HCT116 (cell line): ENCODE results near the gene DAP. TPM values are rescaled to one million over a fixed set of nuclear protein-coding genes. Genes with fewer than 3 reads are reported as not detected.

Source experiments
- ATAC-seq: fragments of 200-7000 bp; cut with Tn5 transposase; 2 replicates; pipeline ENCODE4 v1.9.1; 2020; ENCODE audit warnings: mild to moderate bottlenecking, moderate library complexity
- BruUV-seq: library from RNA; stranded (reverse); fragments of 400-500 nt; replicated peaks from 2 replicates; lab custom pipeline; 2021; lab: Mats Ljungman, UMichigan
- CTCF ChIA-PET: fragments of 300-600 bp; sonication (Branson Sonifier 250); formaldehyde crosslinking; loops from one replicate; lab custom pipeline; 2021; ENCODE audit warnings: antibody characterized with exemption; lab: Charles Lee
- POLR2A ChIA-PET: fragments of 300-600, 350-600 bp; sonication (Branson Sonifier 250); formaldehyde crosslinking; loops from one replicate; lab custom pipeline; 2021; ENCODE audit warnings: antibody characterized with exemption; lab: Charles Lee
- RAD21 ChIA-PET, 2 experiments: fragments of 300-600 bp; sonication (Branson Sonifier 250); formaldehyde crosslinking; loops; one replicate each; lab custom pipeline; 2023; ENCODE audit warnings: low total read pairs in 2 of 2; ENCODE audit not compliant: uncharacterized antibody in 2 of 2, unreplicated experiment in 2 of 2, low non-redundant PET in 1 of 2; lab: Charles Lee
- DNase-seq: peaks from one replicate; pipeline ENCODE4 v3.0.0-alpha.2; 2010; ENCODE audit warnings: low read depth, low spot score
- H2AFZ ChIP-seq: fragments of 200-600 bp; shearing (Covaris generic), sonication (generic); 2 replicates; pipeline ENCODE4 v1.6.1; 2017; ENCODE audit warnings: low read depth, mixed run types, mixed read lengths, antibody characterized with exemption, low read length; ENCODE audit not compliant: poor library complexity, severe bottlenecking
- H3K27ac ChIP-seq: 2 replicates; pipeline ENCODE4 v1.5.1; 2012; ENCODE audit warnings: low read depth, low read length
- H3K27me3 ChIP-seq: fragments of 200-600 bp; sonication (generic); 2 replicates; pipeline ENCODE4 v1.6.1; 2016; ENCODE audit warnings: mixed run types, low read length, mixed read lengths; ENCODE audit not compliant: insufficient read depth
- H3K36me3 ChIP-seq, 2 experiments: fragments of 200-500 bp in 1 of 2; fragments of 200-600 bp in 1 of 2; sonication (Bioruptor generic) in 1 of 2; sonication (generic) in 1 of 2; 2 replicates each; pipeline versions ENCODE4 v1.5.1 to v1.6.1; 2014 to 2016; ENCODE audit warnings: low read length in 2 of 2, inconsistent platforms in 1 of 2, mixed read lengths in 1 of 2, mixed run types in 1 of 2; ENCODE audit not compliant: insufficient read depth in 2 of 2, control insufficient read depth in 1 of 2
- H3K4me1 ChIP-seq, 2 experiments: fragments of 200-600 bp in 1 of 2; sonication (generic) in 1 of 2; 2 replicates each; pipeline versions ENCODE4 v1.5.1 to v1.6.1; 2012 to 2017; ENCODE audit warnings: low read length in 2 of 2, inconsistent platforms in 1 of 2, mild to moderate bottlenecking in 1 of 2, mixed read lengths in 1 of 2, mixed run types in 1 of 2, moderate library complexity in 1 of 2; ENCODE audit not compliant: insufficient read depth in 2 of 2, control insufficient read depth in 1 of 2
- H3K4me2 ChIP-seq: fragments of 200-600 bp; sonication (generic); 2 replicates; pipeline ENCODE4 v1.6.1; 2017; ENCODE audit warnings: mixed run types, low read length, mixed read lengths
- H3K4me3 ChIP-seq, 2 experiments: fragments of 200-600 bp in 1 of 2; sonication (generic) in 1 of 2; replicated peaks in 1 of 2; 2 replicates each; pipeline ENCODE4 v1.5.1; 2011 to 2016; ENCODE audit warnings: low read length in 2 of 2, control low read depth in 1 of 2, low read depth in 1 of 2, mild to moderate bottlenecking in 1 of 2, mixed read lengths in 1 of 2, mixed run types in 1 of 2
- H3K79me2 ChIP-seq: fragments of 200-600 bp; sonication (generic); 2 replicates; pipeline ENCODE4 v1.6.1; 2017; ENCODE audit warnings: mild to moderate bottlenecking, mixed run types, low read length, moderate library complexity, mixed read lengths; ENCODE audit not compliant: insufficient read depth
- H3K9ac ChIP-seq: fragments of 200-600 bp; sonication (generic); 2 replicates; pipeline ENCODE4 v1.6.1; 2016; ENCODE audit warnings: low read length, mixed read lengths
- H3K9me2 ChIP-seq: fragments of 200-600 bp; sonication (generic), shearing (Covaris generic); 2 replicates; pipeline ENCODE4 v1.6.1; 2017; ENCODE audit warnings: mixed run types, mild to moderate bottlenecking, moderate library complexity; ENCODE audit not compliant: insufficient read depth
- H3K9me3 ChIP-seq, 2 experiments: fragments of 200-500 bp in 1 of 2; fragments of 200-600 bp in 1 of 2; sonication (Bioruptor generic) in 1 of 2; sonication (generic) in 1 of 2; 2 replicates each; pipeline ENCODE4 v1.6.1; 2014 to 2017; ENCODE audit warnings: low read length in 2 of 2, mixed read lengths in 2 of 2, inconsistent platforms in 1 of 2, low read depth in 1 of 2, mild to moderate bottlenecking in 1 of 2, mixed run types in 1 of 2, moderate library complexity in 1 of 2; ENCODE audit not compliant: control insufficient read depth in 1 of 2, insufficient read depth in 1 of 2
- H4K20me1 ChIP-seq: fragments of 200-600 bp; sonication (generic), shearing (Covaris generic); 2 replicates; pipeline ENCODE4 v1.6.1; 2017; ENCODE audit warnings: mixed run types, mild to moderate bottlenecking, moderate library complexity; ENCODE audit not compliant: insufficient read depth
- CBX3 ChIP-seq: IDR thresholded peaks from 2 replicates; pipeline ENCODE4 v1.6.1; 2012; ENCODE audit warnings: low read depth
- CEBPB ChIP-seq: IDR thresholded peaks from 2 replicates; pipeline ENCODE4 v1.6.1; 2012; ENCODE audit warnings: low read depth
- CTCF ChIP-seq, 3 experiments: fragments of 200-600 bp in 1 of 3; sonication (generic) in 1 of 3; IDR thresholded peaks in 2 of 3; conservative IDR thresholded peaks in 1 of 3; 2 replicates each; pipeline ENCODE4 v1.5.1; 2012 to 2017; ENCODE audit warnings: low read depth in 2 of 3, low read length in 2 of 3, antibody characterized with exemption in 1 of 3, borderline replicate concordance in 1 of 3, control low read depth in 1 of 3, mild to moderate bottlenecking in 1 of 3, mixed read lengths in 1 of 3, mixed run types in 1 of 3, moderate library complexity in 1 of 3; ENCODE audit not compliant: insufficient read depth in 1 of 3
- EGR1 ChIP-seq: IDR thresholded peaks from 2 replicates; pipeline ENCODE4 v1.6.1; 2012; ENCODE audit warnings: low read depth
- ELF1 ChIP-seq: IDR thresholded peaks from 2 replicates; pipeline ENCODE4 v1.6.1; 2012; ENCODE audit warnings: low read depth, borderline replicate concordance
- EZH2 ChIP-seq: fragments of 200-600 bp; sonication (generic); IDR thresholded peaks from 2 replicates; pipeline ENCODE4 v1.6.1; 2017; ENCODE audit warnings: antibody characterized with exemption, mixed run types
- FOSL1 ChIP-seq: IDR thresholded peaks from 2 replicates; pipeline ENCODE4 v1.6.1; 2012; ENCODE audit warnings: low read depth
- JUND ChIP-seq: IDR thresholded peaks from 2 replicates; pipeline ENCODE4 v1.6.1; 2012
- POLR2A ChIP-seq: IDR thresholded peaks from 2 replicates; pipeline ENCODE4 v1.7.0; 2011; ENCODE audit warnings: borderline replicate concordance; ENCODE audit not compliant: insufficient read depth, insufficient read length; ENCODE audit errors: extremely low read depth
- SIN3A ChIP-seq: IDR thresholded peaks from 2 replicates; pipeline ENCODE4 v1.6.1; 2012; ENCODE audit warnings: low read depth
- SP1 ChIP-seq: IDR thresholded peaks from 2 replicates; pipeline ENCODE4 v1.6.1; 2012; ENCODE audit warnings: low read depth
- SRF ChIP-seq: IDR thresholded peaks from 2 replicates; pipeline ENCODE4 v1.6.1; 2012; ENCODE audit warnings: low read depth
- TCF7L2 ChIP-seq: IDR thresholded peaks from 2 replicates; pipeline ENCODE4 v1.7.0; 2011; ENCODE audit warnings: borderline replicate concordance, inconsistent platforms; ENCODE audit not compliant: insufficient read depth, insufficient read length; ENCODE audit errors: extremely low read depth
- YY1 ChIP-seq: IDR thresholded peaks from 2 replicates; pipeline ENCODE4 v1.6.1; 2011; ENCODE audit warnings: low read length, low read depth, moderate library complexity, mild to moderate bottlenecking; ENCODE audit not compliant: insufficient replicate concordance; ENCODE audit errors: extremely low read depth
- intact Hi-C: fragments of 100-400 bp; cut with micrococcal nuclease; formaldehyde crosslinking; loops from 2 replicates; pipeline ENCODE4 v1.10.0; 2022
- total RNA-seq: library from RNA; stranded (reverse); gene quantifications from one replicate; pipeline ENCODE4 v1.2.1, GENCODE V29; 2021; ENCODE audit not compliant: unreplicated experiment
- TF ChIP-seq, protein P1 (sequence below): IDR thresholded peaks from 2 replicates; pipeline ENCODE4 v1.6.1; 2012

The DAP gene
- total RNA-seq, 1 experiment from 2014 or later, result 59.1 TPM

DNA sequence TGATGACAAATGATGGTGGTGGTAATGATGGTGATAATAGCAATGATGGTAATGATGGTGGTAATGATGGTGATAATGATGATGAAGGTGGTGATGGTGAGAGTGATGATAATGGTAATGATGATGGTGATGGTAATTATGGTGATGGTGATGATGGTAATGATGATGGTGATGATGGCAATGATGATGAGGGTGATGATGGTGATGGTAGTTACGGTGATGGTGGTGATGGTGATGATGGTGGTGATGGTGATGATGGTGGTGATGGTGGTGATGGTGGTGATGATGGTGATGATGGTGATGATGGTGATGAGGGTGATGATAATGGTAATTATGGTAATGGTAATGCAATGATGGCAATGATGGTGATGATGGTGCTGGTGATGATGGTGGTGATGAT, 91.1 kb downstream of the DAP start (continued):
- no peak for TF ChIP-seq CTCF (IDR thresholded peaks at IDR 0.05 in 2 of 3, conservative IDR thresholded peaks at IDR 0.05 in 1 of 3; ENCODE audit: borderline replicate concordance in 1 of 3, insufficient read depth in 1 of 3, low read depth in 2 of 3, low read length in 2 of 3)
- TF ChIP-seq CEBPB, result no peak
- no peak for TF ChIP-seq FOSL1
- no peak for TF ChIP-seq SRF
- no peak for TF ChIP-seq YY1
- no peak for TF ChIP-seq EZH2
- no peak for TF ChIP-seq ELF1
- TF ChIP-seq EGR1, result no peak
- TF ChIP-seq SIN3A, result no peak
- no peak for TF ChIP-seq TCF7L2
- no peak for TF ChIP-seq JUND
- no peak for TF ChIP-seq POLR2A

GRCh38 chr5:10668697-10669096, 92.3 kb downstream of the DAP start:
- Histone ChIP-seq H3K4me3 (no peak overlapping the region), H3K79me2 (no peaks in the 10 kb centered on the region), H3K9me2 (no peaks in the 10 kb centered on the region), H3K9ac (no peak overlapping the region), H3K9me3 (no peaks in the 10 kb centered on the region), H3K4me2 (peak overlapping the region; percentile 31), H2AFZ (no peak overlapping the region), H3K27ac (no peak overlapping the region), H3K4me1 (peaks cover 0 to 29% of the 10 kb centered on the region in 2 experiments; a peak in 2 of 4 replicates), H3K27me3 (no peaks in the 10 kb centered on the region), H3K36me3 (no peaks in the 10 kb centered on the region), H4K20me1 (no peaks in the 10 kb centered on the region)
- no peak for DNase-seq
- CTCF ChIA-PET, result no interaction called here
- intact Hi-C loops, result no loop called here
- peak; percentile 56 for ATAC-seq
- POLR2A ChIA-PET, result no interaction called here
- no TSS peak for BruUV-seq
- TF ChIP-seq FOSL1, result peak; percentile 67; the same call in 1 of the 2 replicates
- TF ChIP-seq, protein P1, sequence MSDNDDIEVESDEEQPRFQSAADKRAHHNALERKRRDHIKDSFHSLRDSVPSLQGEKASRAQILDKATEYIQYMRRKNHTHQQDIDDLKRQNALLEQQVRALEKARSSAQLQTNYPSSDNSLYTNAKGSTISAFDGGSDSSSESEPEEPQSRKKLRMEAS, result peak; percentile 39; the same call in 1 of the 2 replicates
- TF ChIP-seq JUND, result peak; percentile 68
- no peak for TF ChIP-seq CBX3
- no peak for TF ChIP-seq POLR2A
- TF ChIP-seq SP1, result 0 out of 2 replicates have a peak, but pooled peaks have one; percentile 8
- RAD21 ChIA-PET, result no interaction called here
